ENCODE data around the gene CFAP61. TPM values are rescaled to one million over a fixed set of nuclear protein-coding genes. Genes with fewer than 3 reads are reported as not detected.
"Not testable (repeated sequence)": the region's sequence is repeated elsewhere in the genome, so short reads cannot be mapped to it uniquely, and the experiment has no call there.

CFAP61 gene
- total and polyA plus RNA-seq, 9 donors, result 0.37 to 4.7 (median 2.2) TPM

GRCh38 chr20:20123187-20123586 is 70.9 kb downstream of the CFAP61 start:
- H3K4me1 ChIP-seq (ENCODE audit: control insufficient read depth, insufficient read depth, low read length); H3K36me3 ChIP-seq (ENCODE audit: control insufficient read depth, insufficient read depth, low read length); H3K27ac ChIP-seq (ENCODE audit: low read length); H3K27me3 ChIP-seq (ENCODE audit: control insufficient read depth, insufficient read depth, low read length); H3K4me3 ChIP-seq (ENCODE audit: low read length); DNase-seq; H3K9me3 ChIP-seq (replicated peaks; ENCODE audit: control insufficient read depth, low read depth, low read length): not testable (repeated sequence)
- WGBS (ENCODE audit: insufficient coverage), result no CpG with 5 or more reads among the region's 1 CpG

GRCh38 chr20:20130399-20130798 is 78.1 kb downstream of the CFAP61 start:
- Histone ChIP-seq H3K36me3 (ENCODE audit: control insufficient read depth, insufficient read depth, low read length) (no peaks in the 10 kb centered on the region), H3K4me3 (ENCODE audit: low read length) (no peak overlapping the region), H3K9me3 (replicated peaks; ENCODE audit: control insufficient read depth, low read depth, low read length) (peaks cover 8% of the 10 kb centered on the region), H3K4me1 (ENCODE audit: control insufficient read depth, insufficient read depth, low read length) (no peaks in the 10 kb centered on the region), H3K27ac (ENCODE audit: low read length) (no peak overlapping the region), H3K27me3 (ENCODE audit: control insufficient read depth, insufficient read depth, low read length) (no peaks in the 10 kb centered on the region)
- no peak for DNase-seq

GRCh38 chr20:20134941-20135575 is 82.7 kb downstream of the CFAP61 start:
- H3K27ac ChIP-seq (ENCODE audit: low read length), result no peak overlapping the region
- H3K4me3 ChIP-seq (ENCODE audit: low read length), result no peak overlapping the region
- no peaks in the 10 kb centered on the region for H3K36me3 ChIP-seq (ENCODE audit: control insufficient read depth, insufficient read depth, low read length)
- peaks cover 9% of the 10 kb centered on the region for H3K9me3 ChIP-seq (replicated peaks; ENCODE audit: control insufficient read depth, low read depth, low read length)
- DNase-seq, result no peak
- no peaks in the 10 kb centered on the region for H3K4me1 ChIP-seq (ENCODE audit: control insufficient read depth, insufficient read depth, low read length)
- WGBS (ENCODE audit: insufficient coverage), result no CpG with 5 or more reads among the region's 1 CpG
- no peaks in the 10 kb centered on the region for H3K27me3 ChIP-seq (ENCODE audit: control insufficient read depth, insufficient read depth, low read length)

GRCh38 chr20:20136313-20136712 is 84.0 kb downstream of the CFAP61 start:
- no CpG with 5 or more reads among the region's 1 CpG for WGBS (ENCODE audit: insufficient coverage)
- H3K4me3 ChIP-seq (ENCODE audit: low read length), result no peak overlapping the region
- no peak for DNase-seq
- no peaks in the 10 kb centered on the region for H3K4me1 ChIP-seq (ENCODE audit: control insufficient read depth, insufficient read depth, low read length)
- H3K27me3 ChIP-seq (ENCODE audit: control insufficient read depth, insufficient read depth, low read length), result no peaks in the 10 kb centered on the region
- peaks cover 5% of the 10 kb centered on the region for H3K9me3 ChIP-seq (replicated peaks; ENCODE audit: control insufficient read depth, low read depth, low read length)
- H3K36me3 ChIP-seq (ENCODE audit: control insufficient read depth, insufficient read depth, low read length), result no peaks in the 10 kb centered on the region
- no peak overlapping the region for H3K27ac ChIP-seq (ENCODE audit: low read length)

GRCh38 chr20:20137851-20138250 is 85.5 kb downstream of the CFAP61 start:
- H3K27me3 ChIP-seq (ENCODE audit: control insufficient read depth, insufficient read depth, low read length), result peaks cover 2% of the 10 kb centered on the region
- no peak overlapping the region for H3K4me3 ChIP-seq (ENCODE audit: low read length)
- no peak overlapping the region for H3K27ac ChIP-seq (ENCODE audit: low read length)
- peaks cover 5% of the 10 kb centered on the region for H3K9me3 ChIP-seq (replicated peaks; ENCODE audit: control insufficient read depth, low read depth, low read length)
- WGBS (ENCODE audit: insufficient coverage), result 79% methylated on average over 3 of the region's 5 CpGs
- H3K36me3 ChIP-seq (ENCODE audit: control insufficient read depth, insufficient read depth, low read length), result no peaks in the 10 kb centered on the region
- H3K4me1 ChIP-seq (ENCODE audit: control insufficient read depth, insufficient read depth, low read length), result no peaks in the 10 kb centered on the region
- DNase-seq, result peak; percentile 4

GRCh38 chr20:20138301-20139064 is 86.2 kb downstream of the CFAP61 start:
- Histone ChIP-seq H3K27ac (ENCODE audit: low read length) (no peak overlapping the region), H3K9me3 (replicated peaks; ENCODE audit: control insufficient read depth, low read depth, low read length) (peaks cover 2% of the 10 kb centered on the region), H3K27me3 (ENCODE audit: control insufficient read depth, insufficient read depth, low read length) (peaks cover 2% of the 10 kb centered on the region), H3K4me1 (ENCODE audit: control insufficient read depth, insufficient read depth, low read length) (no peaks in the 10 kb centered on the region), H3K4me3 (ENCODE audit: low read length) (no peak overlapping the region), H3K36me3 (ENCODE audit: control insufficient read depth, insufficient read depth, low read length) (no peaks in the 10 kb centered on the region)
- 48% methylated on average over 2 of the region's 4 CpGs for WGBS (ENCODE audit: insufficient coverage)
- peak; percentile 3 for DNase-seq

GRCh38 chr20:20139403-20139802 is 87.1 kb downstream of the CFAP61 start:
- H3K36me3 ChIP-seq (ENCODE audit: control insufficient read depth, insufficient read depth, low read length), result no peaks in the 10 kb centered on the region
- H3K4me1 ChIP-seq (ENCODE audit: control insufficient read depth, insufficient read depth, low read length), result no peaks in the 10 kb centered on the region
- peaks cover 2% of the 10 kb centered on the region for H3K27me3 ChIP-seq (ENCODE audit: control insufficient read depth, insufficient read depth, low read length)
- H3K9me3 ChIP-seq (replicated peaks; ENCODE audit: control insufficient read depth, low read depth, low read length), result peaks cover 2% of the 10 kb centered on the region
- no peak overlapping the region for H3K4me3 ChIP-seq (ENCODE audit: low read length)
- DNase-seq, result no peak
- WGBS (ENCODE audit: insufficient coverage), result 20% methylated on average over 1 of the region's 5 CpGs
- H3K27ac ChIP-seq (ENCODE audit: low read length), result no peak overlapping the region

- Histone ChIP-seq H3K9me3 (replicated peaks; ENCODE audit: control insufficient read depth, low read depth, low read length) (no peaks in the 10 kb centered on the region), H3K4me3 (ENCODE audit: low read length) (no peak overlapping the region), H3K36me3 (ENCODE audit: control insufficient read depth, insufficient read depth, low read length) (no peaks in the 10 kb centered on the region), H3K4me1 (ENCODE audit: control insufficient read depth, insufficient read depth, low read length) (no peaks in the 10 kb centered on the region), H3K27ac (ENCODE audit: low read length) (no peak overlapping the region), H3K27me3 (ENCODE audit: control insufficient read depth, insufficient read depth, low read length) (peaks cover 2% of the 10 kb centered on the region)
- WGBS (ENCODE audit: insufficient coverage), result no CpG with 5 or more reads among the region's 2 CpGs
- DNase-seq, result no peak
Observed at GRCh38 chr20:20143165-20143564, 90.8 kb downstream of the CFAP61 start.

GRCh38 chr20:20143646-20144045 is 91.3 kb downstream of the CFAP61 start:
- H3K36me3 ChIP-seq (ENCODE audit: control insufficient read depth, insufficient read depth, low read length), result no peaks in the 10 kb centered on the region
- peaks cover 2% of the 10 kb centered on the region for H3K27me3 ChIP-seq (ENCODE audit: control insufficient read depth, insufficient read depth, low read length)
- H3K9me3 ChIP-seq (replicated peaks; ENCODE audit: control insufficient read depth, low read depth, low read length), result no peaks in the 10 kb centered on the region
- WGBS (ENCODE audit: insufficient coverage), result 58% methylated on average over 2 of the region's 2 CpGs
- no peak overlapping the region for H3K27ac ChIP-seq (ENCODE audit: low read length)
- H3K4me3 ChIP-seq (ENCODE audit: low read length), result no peak overlapping the region
- DNase-seq, result no peak
- no peaks in the 10 kb centered on the region for H3K4me1 ChIP-seq (ENCODE audit: control insufficient read depth, insufficient read depth, low read length)

- H3K4me3 ChIP-seq (ENCODE audit: low read length), result no peak overlapping the region
- no peak overlapping the region for H3K27ac ChIP-seq (ENCODE audit: low read length)
- peaks cover 8% of the 10 kb centered on the region for H3K9me3 ChIP-seq (replicated peaks; ENCODE audit: control insufficient read depth, low read depth, low read length)
Observed at GRCh38 chr20:20148779-20149178, 96.4 kb downstream of the CFAP61 start.

More at GRCh38 chr20:20148779-20149178, 96.4 kb downstream of the CFAP61 start:
- no CpG with 5 or more reads among the region's 2 CpGs for WGBS (ENCODE audit: insufficient coverage)
- Histone ChIP-seq H3K4me1 (ENCODE audit: control insufficient read depth, insufficient read depth, low read length) (no peaks in the 10 kb centered on the region), H3K27me3 (ENCODE audit: control insufficient read depth, insufficient read depth, low read length) (no peaks in the 10 kb centered on the region), H3K36me3 (ENCODE audit: control insufficient read depth, insufficient read depth, low read length) (no peaks in the 10 kb centered on the region)
- DNase-seq, result no peak

Data from muscle of leg (tissue), 11 donors.